Prostate gland (tissue), 2 donors: ENCODE results near the gene SLC25A29.

Source experiments
- POLR2AphosphoS5 ChIP-seq: sonication (generic); formaldehyde crosslinking; IDR thresholded peaks from one replicate; pipeline ENCODE4 v1.6.1; 2017; ENCODE audit warnings: antibody characterized with exemption
- TF ChIP-seq, protein P1 (sequence below), 4 experiments: fragments of 200-600 bp in 2 of 4; fragments of 450-650 bp in 2 of 4; sonication (generic) in 2 of 4; IDR thresholded peaks; 1 replicate in 3 of 4; 2 replicates in 1 of 4; pipeline ENCODE4 v1.5.1; 2016 to 2019; ENCODE audit warnings: antibody characterized with exemption in 4 of 4, mild to moderate bottlenecking in 2 of 4, moderate library complexity in 2 of 4

DNA sequence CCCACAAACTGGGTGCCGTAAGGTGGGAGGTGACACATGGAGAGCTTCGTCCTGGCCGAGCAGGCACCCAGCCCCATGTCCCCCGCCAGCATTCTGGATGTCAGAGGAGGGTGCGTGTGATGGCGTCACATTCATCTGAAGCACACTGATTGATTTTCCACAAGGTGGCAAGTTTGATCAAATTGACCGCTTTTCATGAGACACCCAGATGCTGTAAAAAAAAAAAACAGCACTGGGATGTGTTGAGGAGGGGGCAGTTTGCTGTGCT, 24.2 kb downstream of the SLC25A29 start:
- TF ChIP-seq, protein P1, sequence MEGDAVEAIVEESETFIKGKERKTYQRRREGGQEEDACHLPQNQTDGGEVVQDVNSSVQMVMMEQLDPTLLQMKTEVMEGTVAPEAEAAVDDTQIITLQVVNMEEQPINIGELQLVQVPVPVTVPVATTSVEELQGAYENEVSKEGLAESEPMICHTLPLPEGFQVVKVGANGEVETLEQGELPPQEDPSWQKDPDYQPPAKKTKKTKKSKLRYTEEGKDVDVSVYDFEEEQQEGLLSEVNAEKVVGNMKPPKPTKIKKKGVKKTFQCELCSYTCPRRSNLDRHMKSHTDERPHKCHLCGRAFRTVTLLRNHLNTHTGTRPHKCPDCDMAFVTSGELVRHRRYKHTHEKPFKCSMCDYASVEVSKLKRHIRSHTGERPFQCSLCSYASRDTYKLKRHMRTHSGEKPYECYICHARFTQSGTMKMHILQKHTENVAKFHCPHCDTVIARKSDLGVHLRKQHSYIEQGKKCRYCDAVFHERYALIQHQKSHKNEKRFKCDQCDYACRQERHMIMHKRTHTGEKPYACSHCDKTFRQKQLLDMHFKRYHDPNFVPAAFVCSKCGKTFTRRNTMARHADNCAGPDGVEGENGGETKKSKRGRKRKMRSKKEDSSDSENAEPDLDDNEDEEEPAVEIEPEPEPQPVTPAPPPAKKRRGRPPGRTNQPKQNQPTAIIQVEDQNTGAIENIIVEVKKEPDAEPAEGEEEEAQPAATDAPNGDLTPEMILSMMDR (IDR thresholded peaks at IDR 0.05) = no peak
- TF ChIP-seq POLR2AphosphoS5 = no peak
